ENCODE measurements around the gene ASTN1.

ASTN1 gene

GRCh38 chr1:177044390-177044789 is 120.1 kb downstream of the ASTN1 start:
- no peak overlapping the region for H3K4me3 ChIP-seq (ENCODE audit: low read depth, low read length)

- no peak overlapping the region for H3K4me3 ChIP-seq (ENCODE audit: low read depth, low read length)
Observed at GRCh38 chr1:177043597-177043996, 120.9 kb downstream of the ASTN1 start.

- H3K4me3 ChIP-seq (ENCODE audit: low read depth, low read length) = no peak overlapping the region
Observed at GRCh38 chr1:177035586-177035985, 128.9 kb downstream of the ASTN1 start.

- H3K4me3 ChIP-seq (ENCODE audit: low read depth, low read length) = no peak overlapping the region
Observed at GRCh38 chr1:177033628-177034027, 130.9 kb downstream of the ASTN1 start.

- no peak overlapping the region for H3K4me3 ChIP-seq (ENCODE audit: low read depth, low read length)
Observed at GRCh38 chr1:177032434-177032833, 132.1 kb downstream of the ASTN1 start.

GRCh38 chr1:177024623-177025022 is 139.9 kb downstream of the ASTN1 start:
- no peak overlapping the region for H3K4me3 ChIP-seq (ENCODE audit: low read depth, low read length)

- H3K4me3 ChIP-seq (ENCODE audit: low read depth, low read length) = no peak overlapping the region
Observed at GRCh38 chr1:177023726-177024125, 140.8 kb downstream of the ASTN1 start.

- no peak overlapping the region for H3K4me3 ChIP-seq (ENCODE audit: low read depth, low read length)
Observed at GRCh38 chr1:177023249-177023648, 141.3 kb downstream of the ASTN1 start.

- no peak overlapping the region for H3K4me3 ChIP-seq (ENCODE audit: low read depth, low read length)
Observed at GRCh38 chr1:177021687-177022086, 142.8 kb downstream of the ASTN1 start.

GRCh38 chr1:177020851-177021589 is 143.5 kb downstream of the ASTN1 start:
- no peak overlapping the region for H3K4me3 ChIP-seq (ENCODE audit: low read depth, low read length)

- H3K4me3 ChIP-seq (ENCODE audit: low read depth, low read length) = no peak overlapping the region
Observed at GRCh38 chr1:177017287-177017852, 147.1 kb downstream of the ASTN1 start.

GRCh38 chr1:177014325-177014724 is 150.2 kb downstream of the ASTN1 start:
- no peak overlapping the region for H3K4me3 ChIP-seq (ENCODE audit: low read depth, low read length)

- H3K4me3 ChIP-seq (ENCODE audit: low read depth, low read length) = no peak overlapping the region
Observed at GRCh38 chr1:177012342-177012925, 152.1 kb downstream of the ASTN1 start.

- no peak overlapping the region for H3K4me3 ChIP-seq (ENCODE audit: low read depth, low read length)
Observed at GRCh38 chr1:177011508-177011907, 153.0 kb downstream of the ASTN1 start.

- no peak overlapping the region for H3K4me3 ChIP-seq (ENCODE audit: low read depth, low read length)
Observed at GRCh38 chr1:177010211-177010825, 154.2 kb downstream of the ASTN1 start.

GRCh38 chr1:177008653-177009052 is 155.9 kb downstream of the ASTN1 start:
- no peak overlapping the region for H3K4me3 ChIP-seq (ENCODE audit: low read depth, low read length)

- no peak overlapping the region for H3K4me3 ChIP-seq (ENCODE audit: low read depth, low read length)
Observed at GRCh38 chr1:177007437-177008161, 156.9 kb downstream of the ASTN1 start.

- H3K4me3 ChIP-seq (ENCODE audit: low read depth, low read length) = no peak overlapping the region
Observed at GRCh38 chr1:177002891-177003290, 161.6 kb downstream of the ASTN1 start.

- no peak overlapping the region for H3K4me3 ChIP-seq (ENCODE audit: low read depth, low read length)
Observed at GRCh38 chr1:177001556-177001955, 163.0 kb downstream of the ASTN1 start.

GRCh38 chr1:176998183-176998795 is 166.2 kb downstream of the ASTN1 start:
- H3K4me3 ChIP-seq (ENCODE audit: low read depth, low read length) = no peak overlapping the region
